ENCODE results near the gene RDX.
"Not testable (repeated sequence)": the region's sequence is repeated elsewhere in the genome, so short reads cannot be mapped to it uniquely, and the experiment has no call there.

Gene RDX

DNA sequence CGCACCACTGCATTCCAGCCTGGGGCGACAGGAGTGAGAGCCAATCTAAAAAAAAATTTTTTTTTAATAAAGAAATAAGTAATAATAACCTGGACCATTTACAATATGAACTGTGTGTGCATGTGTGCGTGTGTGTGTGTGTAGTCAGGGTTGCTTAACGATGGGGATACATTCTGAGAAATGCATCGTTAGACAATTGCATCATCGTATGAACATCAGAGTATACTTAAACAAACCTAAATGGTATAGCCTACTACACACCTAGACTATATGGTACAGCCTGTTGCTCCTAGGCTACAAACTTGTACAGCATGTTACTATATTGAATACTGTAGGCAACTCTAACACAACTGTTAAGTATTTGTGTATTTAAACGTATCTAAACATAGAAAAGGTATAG, 26.4 kb downstream of the RDX start:
- no peak for FAIRE-seq

DNA sequence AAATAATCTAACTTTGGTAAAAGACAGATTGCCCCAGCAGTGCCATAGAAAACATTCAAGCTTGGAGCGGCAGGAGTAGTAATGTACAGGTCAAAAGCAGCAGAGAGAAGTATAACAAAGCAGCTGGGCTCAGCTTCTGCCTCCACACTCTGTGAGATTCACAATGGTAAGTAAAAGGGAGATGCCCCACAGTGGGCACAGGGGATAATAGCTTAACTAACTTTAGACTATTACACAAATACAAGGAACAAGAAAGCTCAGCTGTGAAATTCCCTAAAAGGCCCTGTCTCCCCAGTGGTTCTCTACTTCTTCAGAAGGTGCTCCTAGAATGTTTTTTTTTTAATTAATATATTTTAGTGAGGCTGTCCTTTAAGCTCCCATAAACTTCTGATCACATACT, 28.0 kb downstream of the RDX start:
- FAIRE-seq = no peak

DNA sequence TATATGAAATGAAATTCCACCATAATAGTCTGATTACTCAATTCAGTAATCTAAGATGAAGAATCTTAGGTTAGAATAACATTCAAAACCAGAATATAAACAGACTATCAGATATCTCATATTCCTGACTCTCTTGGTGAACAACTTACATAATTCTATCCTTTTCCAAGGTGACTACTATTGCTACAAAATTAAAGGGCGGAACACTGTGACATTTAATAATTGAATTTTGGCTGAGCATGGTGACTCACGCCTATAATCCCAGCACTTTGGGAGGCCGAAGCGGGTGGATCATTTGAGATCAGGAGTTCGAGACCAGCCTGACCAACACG, 34.4 kb downstream of the RDX start:
- FAIRE-seq = no peak

DNA sequence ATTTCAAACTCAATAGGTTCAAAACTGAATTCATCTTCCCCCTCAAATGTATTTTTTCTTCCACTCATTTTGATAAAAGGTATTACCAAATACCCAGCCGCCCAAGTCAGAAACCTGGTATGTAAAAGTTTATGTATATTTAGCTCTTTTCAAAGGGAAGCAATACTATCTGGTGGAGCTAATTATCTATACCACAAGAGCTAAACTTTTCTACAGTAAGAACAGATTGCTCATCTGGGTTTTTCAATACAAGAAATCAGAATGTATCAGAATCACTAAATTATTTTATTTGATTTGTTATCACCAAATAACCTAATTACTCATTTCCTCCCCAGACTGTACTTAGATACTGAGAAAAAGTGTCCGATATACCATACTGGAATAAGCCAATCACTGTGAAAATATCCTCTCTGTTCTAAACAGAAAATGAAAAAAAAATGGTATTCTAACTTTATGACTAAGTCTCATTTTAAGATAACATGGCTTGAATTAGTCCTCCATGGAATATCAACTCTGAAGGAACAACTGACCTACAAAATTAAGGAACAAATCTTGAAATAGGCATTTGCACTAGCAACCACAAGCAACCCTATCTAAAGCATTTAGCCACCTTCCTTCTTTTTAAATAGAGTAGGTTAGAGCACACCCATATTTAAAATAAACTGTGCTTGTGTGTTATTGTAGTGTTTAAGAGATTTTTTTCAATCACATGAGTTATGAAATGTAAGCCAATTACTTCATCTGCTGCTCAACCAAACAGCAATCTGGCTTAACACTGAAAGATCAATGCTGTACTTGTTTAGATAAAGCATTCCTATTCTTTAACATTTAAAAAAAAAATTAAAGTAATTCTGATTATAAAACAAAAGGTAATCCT, 35.0 kb downstream of the RDX start:
- FAIRE-seq = no peak

DNA sequence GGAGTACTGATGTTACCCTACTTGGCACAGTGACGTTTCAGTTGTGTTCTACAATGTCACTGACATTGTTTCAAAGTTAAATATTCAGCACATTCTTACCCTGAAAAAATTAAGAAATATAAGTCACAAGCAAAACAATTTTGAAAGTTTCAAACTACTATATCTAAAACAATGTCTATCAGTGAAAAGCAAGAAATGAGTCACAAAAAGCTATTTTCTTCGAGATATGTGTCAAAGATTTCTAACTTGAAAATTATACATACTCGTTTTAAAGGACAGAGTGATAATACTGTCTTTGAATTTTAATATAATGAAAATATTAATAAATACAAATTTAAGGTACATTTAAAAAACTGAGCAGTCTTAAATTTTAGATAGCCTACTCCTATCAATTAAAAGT, 42.9 kb downstream of the RDX start:
- FAIRE-seq = no peak

DNA sequence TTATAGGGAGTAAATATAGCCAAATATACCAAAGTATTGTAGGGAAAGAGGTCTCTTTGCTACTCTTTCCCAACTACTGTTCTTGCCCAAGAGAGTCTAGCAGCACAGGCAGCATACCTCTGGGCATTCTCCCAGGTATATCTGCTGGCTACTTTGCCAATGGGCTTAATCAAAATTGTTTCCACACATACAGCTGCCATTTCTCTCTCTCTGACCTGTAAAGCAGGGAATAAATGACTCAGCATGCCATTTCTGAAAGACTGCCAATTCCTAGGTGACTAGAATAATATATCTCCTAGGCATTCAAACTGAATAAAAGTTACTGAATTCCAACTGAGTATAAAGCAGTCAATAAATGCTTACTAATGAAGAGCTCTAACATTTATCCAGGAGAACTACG, 44.6 kb downstream of the RDX start:
- no peak for FAIRE-seq

DNA sequence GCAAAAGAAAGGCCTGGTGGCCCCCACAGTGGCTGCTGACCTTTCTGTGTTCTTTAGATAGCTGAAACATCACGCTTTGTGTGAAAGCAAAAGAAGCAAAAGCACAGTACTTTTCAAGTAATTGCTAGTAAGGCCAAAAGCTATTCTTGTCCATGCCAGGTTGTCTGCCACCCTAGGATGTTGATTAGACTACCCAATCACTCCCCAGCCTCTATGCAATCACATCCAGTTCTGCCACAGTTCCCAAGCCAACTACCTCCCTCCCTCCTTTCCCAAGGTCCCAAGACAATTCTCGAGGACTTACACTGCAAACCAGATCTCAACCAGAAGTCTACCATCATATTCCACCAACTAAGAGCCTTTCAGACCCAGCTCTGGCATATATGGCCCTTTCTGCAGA, 46.2 kb downstream of the RDX start:
- FAIRE-seq = no peak

DNA sequence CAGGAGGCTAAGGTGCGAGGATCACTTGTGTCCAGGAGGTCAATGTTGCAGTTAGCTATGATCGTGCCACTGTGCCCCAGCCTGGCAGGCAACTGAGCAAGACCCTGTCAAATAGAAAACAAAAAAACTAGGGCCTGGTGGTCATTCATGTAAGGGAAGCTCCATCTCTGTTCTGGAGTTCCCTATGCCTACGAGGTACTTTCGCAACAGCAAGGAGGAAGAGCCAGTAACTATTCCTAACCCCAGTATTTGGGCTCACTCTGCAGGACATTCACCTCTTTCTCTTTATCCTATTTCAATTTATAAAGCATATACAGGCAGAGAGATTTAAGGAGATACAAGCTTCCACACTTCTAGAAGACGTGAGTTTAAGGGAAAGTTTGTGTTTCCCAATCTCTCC, 46.6 kb downstream of the RDX start:
- FAIRE-seq = no peak

DNA sequence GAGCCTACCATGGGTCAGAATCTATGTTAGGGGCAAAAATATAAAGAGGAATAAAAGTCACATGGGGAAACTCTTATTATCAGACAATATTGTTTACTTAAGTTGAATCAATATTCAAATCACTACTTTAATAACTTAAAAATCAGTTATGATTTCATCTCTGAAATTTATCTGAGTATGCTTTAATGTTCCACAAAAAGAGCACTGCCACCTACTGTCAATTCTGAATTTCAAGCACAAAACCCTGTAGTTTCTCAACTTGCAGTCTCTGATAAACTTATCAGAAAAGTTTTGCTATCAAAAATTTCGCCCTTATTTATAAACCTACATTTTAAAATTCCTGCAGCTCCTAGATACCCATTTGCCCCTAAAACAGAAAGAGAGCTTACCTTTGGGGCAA, 47.3 kb downstream of the RDX start:
- no peak for FAIRE-seq

DNA sequence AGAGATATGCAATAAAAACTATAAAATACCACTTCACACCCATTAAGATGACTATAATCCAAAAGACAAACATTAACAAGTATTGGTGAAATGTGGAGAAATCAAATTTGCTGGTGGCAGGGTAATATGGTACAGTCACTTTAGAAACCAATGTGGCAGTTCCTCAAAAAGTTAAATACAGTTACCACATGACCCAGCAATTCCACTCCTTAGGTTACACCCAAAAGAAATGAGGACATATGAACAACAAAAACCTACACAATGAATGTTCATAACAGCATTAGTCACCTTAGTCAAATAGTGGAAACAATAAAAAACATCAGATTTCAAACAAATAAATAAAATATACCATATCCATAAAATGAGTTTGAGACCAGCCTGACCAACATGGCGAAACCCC, 52.6 kb downstream of the RDX start:
- no peak for FAIRE-seq

DNA sequence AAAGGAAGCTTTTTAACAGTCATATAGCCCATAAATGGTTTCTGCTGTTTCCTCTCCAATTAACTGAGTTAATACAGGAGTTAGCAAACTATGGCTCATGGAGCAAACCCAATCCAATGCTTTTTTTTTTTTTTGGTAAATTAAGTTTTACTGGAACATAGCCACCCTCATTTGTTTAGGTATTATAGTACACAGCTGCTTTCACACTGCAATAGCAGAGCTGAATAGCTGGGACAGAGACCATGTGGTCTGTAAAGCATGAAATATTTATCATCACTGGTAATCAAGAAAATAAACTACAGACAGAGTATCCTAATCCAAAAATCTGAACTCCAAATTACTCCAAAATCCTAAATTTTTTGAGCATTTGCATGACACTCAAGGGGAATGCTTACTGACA, 53.7 kb downstream of the RDX start:
- no peak for FAIRE-seq

DNA sequence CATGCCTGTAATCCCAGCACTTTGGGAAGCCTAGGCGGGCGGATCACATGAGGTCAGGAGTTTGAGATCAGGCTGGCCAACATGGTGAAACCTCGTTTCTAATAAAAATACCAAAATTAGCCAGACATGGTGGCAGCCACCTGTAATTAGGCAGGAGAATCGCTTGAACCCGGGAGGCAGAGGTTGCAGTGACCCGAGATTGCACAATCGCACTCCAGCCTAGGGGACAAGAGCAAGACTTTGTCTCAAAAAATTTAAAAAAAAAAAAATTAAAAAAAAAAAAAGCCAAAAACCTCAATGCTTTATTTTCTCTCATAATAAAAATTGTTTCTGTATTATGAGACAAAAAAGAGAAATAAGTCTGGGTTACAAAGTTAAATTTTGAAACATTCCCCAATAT, 54.2 kb downstream of the RDX start:
- FAIRE-seq = no peak

DNA sequence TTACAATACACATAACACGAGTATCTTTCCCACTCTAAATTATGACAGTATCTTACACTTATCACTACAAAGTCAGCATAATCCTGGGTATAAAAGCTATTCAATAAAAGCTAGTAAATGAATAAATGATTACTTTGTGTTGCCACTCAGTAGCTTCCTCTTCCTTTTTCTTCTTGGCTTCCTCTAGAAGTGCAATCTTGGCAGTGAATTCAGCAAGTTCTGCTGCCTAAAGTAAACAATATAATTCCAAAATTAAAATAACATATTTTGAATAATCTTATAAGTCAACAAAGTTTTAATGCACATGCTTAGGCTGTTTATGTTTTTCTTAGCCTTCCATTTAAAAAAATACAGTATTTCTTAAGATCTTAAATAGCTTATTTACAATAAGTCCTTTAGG, 60.4 kb downstream of the RDX start:
- FAIRE-seq = no peak

DNA sequence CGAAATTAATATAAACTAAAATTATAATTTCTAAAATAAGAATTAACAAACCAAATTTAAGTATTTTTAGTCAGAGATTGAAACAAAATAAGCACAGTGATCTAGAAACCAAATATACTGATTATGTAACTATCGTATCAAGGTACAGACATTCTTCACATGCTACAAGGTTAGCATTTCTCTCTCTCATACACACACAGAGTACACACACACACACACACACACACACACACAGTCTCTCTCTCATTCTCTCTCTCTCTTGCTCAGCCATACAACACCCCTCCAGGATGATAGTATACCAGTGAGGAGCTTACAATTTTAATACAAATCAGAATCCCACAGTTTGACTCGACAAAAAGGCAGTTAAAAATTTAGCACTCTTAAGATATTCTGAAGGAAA, 66.0 kb downstream of the RDX start:
- no peak for FAIRE-seq

DNA sequence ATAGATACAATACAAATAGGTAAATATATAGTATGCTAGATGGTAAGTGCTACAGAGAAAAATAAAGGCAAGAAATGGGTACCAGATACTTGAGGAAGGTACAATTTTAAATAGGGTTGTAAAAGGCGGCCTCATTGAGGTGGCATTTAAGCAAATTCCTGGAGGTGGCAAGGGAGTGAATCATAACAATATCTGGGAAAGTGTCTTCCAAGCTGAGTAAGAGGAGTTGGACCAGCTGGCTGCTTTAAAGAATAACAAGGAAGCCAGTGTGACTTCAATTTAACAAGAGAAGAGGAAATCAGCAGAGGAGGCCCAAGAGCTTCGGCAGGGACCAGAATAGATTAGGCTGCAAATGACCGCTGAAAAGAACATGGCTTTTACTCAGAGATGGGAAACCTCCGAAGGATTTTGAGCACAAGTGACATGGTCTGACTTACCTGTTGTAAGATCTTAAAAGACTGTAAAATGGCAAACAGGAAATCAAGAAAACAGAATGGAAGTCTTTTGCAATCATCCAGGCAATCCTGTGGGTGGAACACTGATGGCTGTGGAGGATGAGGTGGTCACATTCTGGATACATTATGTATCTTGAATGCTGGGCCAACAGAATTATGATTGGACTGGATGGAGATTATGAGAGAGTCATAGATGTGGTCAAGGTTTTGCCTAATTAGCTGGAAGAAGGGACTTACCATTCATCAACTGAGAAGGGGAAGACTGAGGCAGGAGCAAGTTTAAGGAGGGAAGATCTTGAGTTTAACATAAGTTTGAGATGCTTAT, 77.2 kb downstream of the RDX start:
- no peak for FAIRE-seq

DNA sequence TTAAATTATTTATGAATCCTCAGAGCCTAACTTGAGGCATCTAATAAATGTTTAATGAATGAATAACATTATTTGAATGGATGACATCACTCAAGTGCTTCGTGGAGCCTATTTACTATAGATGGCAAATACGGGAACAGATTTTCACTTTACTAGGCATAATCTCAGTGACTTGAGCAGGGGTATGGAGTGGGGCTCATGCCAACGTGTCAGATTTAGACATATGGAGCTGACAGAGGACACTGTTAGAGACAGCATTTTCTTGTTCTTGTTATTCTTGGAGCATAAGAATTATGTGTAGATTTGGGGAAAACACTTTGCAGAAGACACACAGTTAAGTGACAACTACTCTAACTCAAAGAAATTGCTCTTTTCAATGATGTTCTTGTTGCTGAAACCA, 78.5 kb downstream of the RDX start:
- FAIRE-seq = no peak

DNA sequence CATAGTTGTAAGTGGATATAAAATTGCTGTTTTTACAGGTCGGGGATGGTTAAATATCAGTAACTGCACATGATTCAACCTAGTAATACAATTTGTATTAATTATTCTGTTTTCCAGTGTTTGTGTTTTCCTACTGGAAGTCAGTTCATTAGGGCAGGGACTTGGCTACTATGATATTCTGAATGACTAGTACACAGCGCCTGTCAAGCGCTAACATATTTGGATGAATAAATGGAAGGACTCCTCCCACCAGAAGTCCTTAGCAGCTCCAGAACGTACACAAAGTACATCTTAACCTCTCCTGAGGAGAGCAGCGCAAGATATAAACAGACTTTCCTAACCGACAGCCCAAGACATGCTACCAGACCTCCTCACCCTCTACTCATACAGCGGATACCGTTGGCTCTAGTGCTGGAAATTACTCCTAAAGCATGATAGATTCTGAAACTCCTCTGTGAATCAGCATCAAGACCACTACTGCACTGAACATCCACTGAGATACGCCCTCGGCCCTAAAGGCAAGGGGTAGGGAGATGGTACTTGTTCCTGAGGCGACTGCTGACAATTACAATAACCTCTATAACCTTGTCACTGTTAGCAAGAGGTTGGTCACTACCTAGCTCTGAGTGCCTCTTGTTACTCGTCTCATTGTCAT, 79.1 kb downstream of the RDX start:
- FAIRE-seq = no peak

DNA sequence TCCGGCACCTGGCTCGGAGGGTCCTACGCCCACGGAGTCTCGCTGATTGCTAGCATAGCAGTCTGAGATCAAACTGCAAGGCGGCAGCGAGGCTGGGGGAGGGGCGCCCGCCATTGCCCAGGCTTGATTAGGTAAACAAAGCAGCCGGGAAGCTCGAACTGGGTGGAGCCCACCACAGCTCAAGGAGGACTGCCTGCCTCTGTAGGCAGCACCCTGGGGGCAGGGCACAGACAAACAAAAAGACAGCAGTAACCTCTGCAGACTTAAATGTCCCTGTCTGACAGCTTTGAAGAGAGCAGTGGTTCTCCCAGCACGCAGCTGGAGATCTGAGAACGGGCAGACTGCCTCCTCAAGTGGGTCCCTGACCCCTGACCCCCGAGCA, 87.1 kb downstream of the RDX start:
- FAIRE-seq = not testable (repeated sequence)

DNA sequence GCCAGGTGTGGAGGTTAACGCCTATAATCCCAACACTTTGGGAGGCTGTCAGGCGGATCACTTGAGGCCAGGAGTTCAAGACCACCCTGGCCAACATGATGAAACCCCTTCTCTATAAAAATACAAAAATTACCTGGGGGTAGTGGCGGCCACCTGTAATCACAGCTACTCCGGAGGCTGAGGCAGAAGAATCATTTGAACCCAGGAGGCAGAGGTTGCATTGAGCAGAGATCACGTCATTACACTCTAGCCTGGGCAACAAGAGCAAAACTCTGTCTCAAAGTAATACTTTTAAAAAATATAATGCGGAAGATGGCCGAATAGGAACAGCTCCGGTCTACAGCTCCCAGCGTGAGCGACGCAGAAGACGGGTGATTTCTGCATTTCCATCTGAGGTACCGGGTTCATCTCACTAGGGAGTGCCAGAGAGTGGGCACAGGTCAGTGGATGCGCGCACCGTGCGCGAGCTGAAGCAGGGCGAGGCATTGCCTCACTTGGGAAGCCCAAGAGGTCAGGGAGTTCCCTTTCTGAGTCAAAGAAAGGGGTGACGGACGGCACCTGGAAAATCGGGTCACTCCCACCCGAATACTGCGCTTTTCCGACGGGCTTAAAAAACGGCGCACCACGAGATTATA, 87.6 kb downstream of the RDX start:
- not testable (repeated sequence) for FAIRE-seq

DNA sequence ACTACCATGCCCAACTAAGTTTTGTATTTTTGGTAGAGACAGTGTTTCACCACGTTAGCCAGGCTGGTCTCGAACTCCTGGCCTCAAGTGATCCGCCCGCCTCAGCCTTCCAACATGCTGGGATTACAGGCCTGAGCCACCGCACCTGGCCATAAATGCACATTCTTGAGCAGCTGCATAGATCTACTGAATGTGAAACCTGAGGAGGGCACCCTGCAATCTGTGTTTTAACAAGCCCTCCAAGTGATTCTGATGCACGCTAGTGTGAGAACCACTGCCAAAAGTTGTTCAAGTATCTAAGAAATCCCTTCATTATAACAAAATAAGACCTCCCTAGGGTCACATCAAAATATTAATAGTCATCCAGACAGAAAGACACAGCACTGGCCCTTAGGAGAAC, 89.3 kb downstream of the RDX start:
- no peak for FAIRE-seq

DNA sequence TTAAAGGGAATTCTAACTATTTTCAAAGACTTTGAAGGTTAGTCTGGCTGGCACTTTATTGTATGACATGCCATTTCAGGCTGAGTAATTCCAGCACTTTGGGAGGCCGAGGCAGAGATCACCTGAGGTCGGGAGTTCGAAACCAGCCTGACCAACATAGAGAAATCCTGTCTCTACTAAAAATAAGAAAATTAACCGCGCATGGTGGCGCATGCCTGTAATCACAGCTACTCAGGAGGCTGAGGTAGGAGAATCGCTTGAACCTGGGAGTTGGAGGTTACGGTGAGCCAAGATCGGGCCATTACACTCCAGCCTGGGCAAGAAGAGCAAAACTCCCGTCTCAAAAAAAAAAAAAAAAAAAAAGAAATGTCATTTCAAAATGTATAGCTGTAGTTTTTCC, 95.6 kb downstream of the RDX start:
- no peak for FAIRE-seq

DNA sequence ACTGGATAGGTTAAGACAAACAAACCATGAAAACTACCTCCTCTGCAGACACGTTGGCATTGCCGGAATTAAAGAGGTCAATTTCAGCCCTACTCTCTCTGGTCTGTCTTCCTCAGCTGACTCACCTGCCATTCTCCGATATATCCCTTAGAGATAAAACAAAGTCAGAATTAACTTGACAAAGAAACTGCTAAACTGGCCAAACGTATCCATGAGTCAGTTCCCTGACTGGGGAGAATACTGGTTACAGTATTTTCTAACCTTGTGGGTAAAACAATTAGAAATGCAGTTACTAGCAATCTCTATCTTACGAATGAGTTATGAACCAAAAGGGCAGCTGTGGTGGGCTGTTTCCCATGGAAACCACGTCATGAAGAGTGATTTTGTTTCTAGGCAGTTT, 96.2 kb downstream of the RDX start:
- FAIRE-seq = no peak

DNA sequence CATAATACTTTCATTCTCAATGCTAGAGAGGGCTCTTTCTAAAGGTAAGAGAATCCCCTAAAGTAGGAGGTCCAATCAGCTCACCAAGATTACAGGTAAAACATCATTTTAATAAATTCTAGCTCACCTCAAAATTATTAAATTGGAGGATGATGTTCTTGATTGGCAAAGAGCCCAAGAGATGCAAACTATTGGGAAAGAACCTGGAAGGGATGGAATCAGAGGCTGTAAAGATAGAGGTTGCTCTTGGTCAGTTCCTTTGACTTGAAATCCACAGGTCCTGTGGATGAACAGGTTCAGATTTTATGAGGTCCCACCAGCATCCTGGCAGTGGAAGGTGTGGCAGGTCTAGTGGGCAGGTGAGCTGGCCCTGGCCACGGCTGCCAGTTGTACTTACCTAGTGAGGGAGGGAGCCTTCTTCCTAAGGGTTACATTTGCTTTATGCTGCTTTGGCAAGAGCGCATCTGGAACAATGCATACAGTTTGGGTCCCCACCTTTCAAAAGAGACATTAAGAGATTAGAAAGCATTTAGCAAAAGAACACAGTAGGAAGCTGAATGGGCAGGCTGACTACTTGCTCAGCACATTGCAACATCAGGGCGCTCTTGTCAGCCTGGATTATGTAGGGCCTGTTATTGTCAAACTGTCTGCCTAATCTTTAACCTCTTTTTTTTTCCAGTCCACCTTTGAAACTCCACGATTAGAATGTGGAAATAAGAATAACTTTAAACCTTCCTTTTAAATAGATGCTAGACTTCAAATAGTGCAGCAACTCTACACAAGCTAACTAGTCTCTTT, 97.0 kb downstream of the RDX start:
- FAIRE-seq = no peak

Data from colon (tissue), 2 donors.